ENCODE data around the gene RELB.

RELB gene

DNA sequence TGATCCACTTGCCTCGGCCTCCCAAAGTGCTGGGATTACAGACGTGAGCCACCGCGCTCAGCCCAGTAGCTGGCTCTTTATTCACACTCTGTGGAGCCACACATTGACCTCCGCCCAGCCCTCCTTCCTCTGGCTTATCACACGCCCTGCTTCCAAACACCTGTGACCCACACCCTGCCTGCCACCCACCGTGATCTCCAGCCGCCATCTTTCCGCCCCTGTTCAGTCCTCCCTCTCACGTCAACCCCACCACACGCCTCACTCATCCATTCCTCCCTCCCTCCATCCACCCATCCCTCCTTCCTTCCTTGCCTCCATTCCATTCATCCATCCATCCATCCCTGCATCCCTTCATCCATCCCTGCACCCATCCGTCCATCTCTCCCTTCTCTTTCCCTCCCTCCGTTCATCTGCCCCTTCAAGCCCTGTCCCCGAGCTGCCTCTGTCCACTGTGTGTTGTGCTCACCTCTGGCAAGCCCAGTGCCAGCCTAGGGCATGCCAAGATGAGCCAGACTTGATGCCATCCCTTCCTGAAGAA, 57.4 kb downstream of the RELB start:
- DNase-seq (ENCODE audit: low read depth in 3 of 3, low spot score in 1 of 3) = no peak

GRCh38 chr19:45059258-45059965, 58.1 kb downstream of the RELB start:
- peak; percentile 62 to 77 (median 70) for DNase-seq (ENCODE audit: low read depth in 3 of 3, low spot score in 1 of 3)

GRCh38 chr19:45061965-45062364, 60.7 kb downstream of the RELB start:
- DNase-seq (ENCODE audit: low read depth in 3 of 3, low spot score in 1 of 3) = no peak

- DNase-seq (ENCODE audit: low read depth in 3 of 3, low spot score in 1 of 3) = no peak
Observed at GRCh38 chr19:45063851-45064801, 62.9 kb downstream of the RELB start.

- no peak for DNase-seq (ENCODE audit: low read depth in 3 of 3, low spot score in 1 of 3)
Observed at GRCh38 chr19:45066921-45067661, 65.8 kb downstream of the RELB start.

DNA sequence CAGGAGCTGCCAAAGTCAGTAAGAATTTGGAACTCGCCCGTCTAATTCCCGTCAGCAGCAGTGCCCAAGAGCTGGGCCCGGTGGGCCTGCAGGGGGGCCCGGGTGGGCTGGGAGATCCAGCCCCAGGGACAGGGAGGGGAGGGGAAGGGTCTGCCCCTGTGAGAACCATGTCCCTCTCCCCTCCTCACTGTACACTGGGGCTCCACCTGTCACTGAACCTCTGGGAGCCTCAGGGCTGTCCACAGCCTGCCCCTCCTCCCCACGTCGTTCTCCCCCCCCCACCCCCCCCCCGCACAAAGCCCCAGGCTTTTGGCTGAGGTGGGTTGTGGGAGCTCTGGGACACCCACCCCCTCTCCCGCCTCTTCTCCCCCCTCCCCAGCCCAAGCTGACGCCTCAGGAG, 66.8 kb downstream of the RELB start:
- DNase-seq (ENCODE audit: low read depth in 3 of 3, low spot score in 1 of 3) = no peak

GRCh38 chr19:45069056-45069455, 67.8 kb downstream of the RELB start:
- DNase-seq (ENCODE audit: low read depth in 3 of 3, low spot score in 1 of 3) = no peak

GRCh38 chr19:45070214-45070613, 69.0 kb downstream of the RELB start:
- DNase-seq (ENCODE audit: low read depth in 3 of 3, low spot score in 1 of 3) = no peak

- no peak for DNase-seq (ENCODE audit: low read depth in 3 of 3, low spot score in 1 of 3)
Observed at GRCh38 chr19:45070861-45071544, 69.7 kb downstream of the RELB start.

DNA sequence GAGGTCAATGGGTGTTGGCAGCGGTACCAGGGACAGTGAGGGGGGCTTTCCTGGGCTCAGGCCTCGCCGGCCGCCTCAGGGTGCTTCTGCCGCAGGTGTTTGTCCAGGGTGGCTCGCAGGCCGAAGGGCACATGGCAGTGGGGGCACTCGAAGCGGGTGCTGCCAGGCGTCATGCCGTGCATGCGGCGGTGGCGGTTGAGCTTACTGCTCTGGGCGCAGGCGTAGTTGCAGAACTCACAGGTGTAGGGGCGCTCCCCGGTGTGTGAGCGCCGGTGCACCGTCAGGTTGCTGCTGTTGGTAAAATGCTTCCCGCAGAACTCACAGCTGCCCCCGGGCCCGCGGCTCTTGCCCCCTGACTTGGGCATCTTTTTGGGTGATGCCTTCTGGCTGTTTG, 70.3 kb downstream of the RELB start:
- DNase-seq (ENCODE audit: low read depth in 3 of 3, low spot score in 1 of 3) = no peak

DNA sequence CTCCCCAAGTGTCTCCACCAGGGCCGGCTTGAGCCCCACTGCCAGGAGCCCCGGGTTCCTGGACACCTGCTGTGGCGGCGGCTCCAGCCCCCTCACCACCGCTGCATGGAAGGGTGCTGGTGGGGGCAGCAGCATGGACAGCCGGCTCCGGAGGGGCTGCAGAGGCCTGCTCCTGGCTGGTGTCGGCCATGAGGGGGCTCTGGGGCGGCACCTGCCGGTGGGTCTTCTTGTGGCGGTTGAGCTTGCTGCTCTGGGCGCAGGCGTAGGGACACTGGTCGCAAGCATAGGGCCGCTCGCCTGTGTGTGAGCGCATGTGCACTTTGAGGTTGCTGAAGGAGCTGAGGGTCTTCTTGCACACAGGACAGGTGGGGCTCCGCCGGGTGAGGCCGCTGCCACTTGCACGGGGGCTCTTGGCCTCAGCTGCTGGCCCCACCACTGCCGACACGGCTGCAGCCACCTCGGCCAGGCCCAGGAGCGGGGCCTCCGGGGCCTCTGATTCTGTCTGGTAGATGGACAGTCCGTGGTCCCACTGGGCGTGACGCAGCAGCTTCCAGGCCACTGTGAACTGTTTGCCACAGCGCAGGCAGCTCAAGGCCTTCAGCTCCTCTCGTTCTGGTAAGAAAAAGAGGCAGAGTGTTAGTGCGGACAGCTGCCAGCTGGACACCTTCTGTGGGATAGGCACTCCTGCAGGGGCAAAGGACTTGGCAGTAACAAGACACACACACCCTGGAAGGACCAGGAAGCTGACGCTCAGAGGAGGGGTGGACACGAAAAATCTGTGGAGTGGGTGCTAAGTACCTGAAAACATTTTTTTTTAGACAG, 70.9 kb downstream of the RELB start:
- DNase-seq (ENCODE audit: low read depth in 3 of 3, low spot score in 1 of 3) = no peak

- DNase-seq (ENCODE audit: low read depth in 3 of 3, low spot score in 1 of 3) = no peak
Observed at GRCh38 chr19:45074744-45075300, 73.6 kb downstream of the RELB start.

DNA sequence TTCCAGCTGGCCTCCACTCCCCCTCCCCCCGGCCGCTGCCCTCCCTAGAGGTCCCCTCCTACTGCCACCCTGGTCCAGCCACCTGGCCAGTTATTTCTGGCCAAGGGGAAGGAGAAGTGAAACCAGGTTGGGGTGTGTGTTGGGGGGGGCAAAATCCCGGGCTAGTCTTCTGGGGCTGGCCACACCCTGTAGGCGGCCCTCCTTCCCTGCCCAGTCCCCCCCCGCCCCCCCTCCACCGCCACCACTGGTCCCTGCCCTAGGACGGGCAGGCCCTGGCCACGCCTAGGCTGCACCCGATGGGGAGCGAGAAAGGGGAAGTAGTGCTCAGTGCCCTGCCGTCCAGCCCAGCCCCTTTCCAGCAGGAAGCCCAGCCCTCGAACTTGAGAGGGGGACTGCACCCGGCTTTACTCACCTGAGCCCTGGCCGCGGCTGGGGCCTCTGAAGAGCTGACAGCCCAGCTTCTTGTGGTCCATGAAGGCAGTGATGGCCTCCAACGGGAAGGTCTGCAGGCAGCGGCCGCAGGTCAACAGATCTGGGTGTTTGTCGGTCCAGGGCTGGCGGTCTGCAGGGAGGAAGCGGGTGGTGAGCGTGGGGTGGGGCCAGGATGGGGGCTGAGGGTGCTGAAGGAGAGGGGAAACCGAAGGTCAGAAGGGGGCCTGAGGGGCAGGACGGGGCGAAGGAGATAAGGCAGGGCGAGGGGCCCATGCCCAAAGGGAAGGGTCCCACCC, 74.2 kb downstream of the RELB start:
- DNase-seq (ENCODE audit: low read depth in 3 of 3, low spot score in 1 of 3) = no peak

DNA sequence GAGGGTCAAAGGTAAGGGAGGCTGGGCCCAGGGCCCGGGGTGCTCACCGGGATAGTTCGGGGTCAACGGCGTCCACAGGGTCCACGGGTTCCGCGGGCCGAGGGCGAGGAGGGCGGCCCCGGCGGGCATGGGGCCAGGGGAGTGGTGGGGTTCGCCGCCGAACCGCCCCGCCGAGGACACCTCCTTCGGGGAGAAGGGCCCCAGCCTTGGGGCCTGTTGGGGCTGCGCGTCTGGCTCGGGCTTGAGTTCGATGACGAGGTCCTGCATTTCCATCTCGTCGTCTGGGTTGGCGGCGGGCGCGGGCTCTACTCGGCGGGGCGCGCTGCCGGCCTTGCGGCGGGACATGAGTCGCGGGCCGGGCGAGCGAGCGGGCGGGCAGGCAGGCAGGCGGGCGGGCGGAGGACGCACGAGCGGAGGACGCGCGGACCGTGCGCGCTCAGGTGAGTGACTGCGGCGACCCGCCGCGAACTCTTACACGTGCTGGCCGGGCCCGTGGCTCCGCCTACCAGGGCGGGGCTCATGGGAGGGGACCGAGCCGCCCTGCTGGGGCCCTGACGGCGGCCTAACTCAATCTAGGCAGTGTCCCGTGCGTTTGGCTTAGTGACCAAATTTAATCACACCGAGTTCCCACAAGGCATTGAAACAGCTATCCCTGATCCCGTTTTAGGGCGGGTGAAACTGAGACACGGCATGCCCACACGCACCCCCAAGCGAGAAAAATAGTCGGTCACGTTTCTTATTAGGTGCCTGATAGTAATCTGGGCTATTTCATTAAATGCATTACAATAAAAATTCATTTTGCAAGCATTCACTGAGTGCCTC, 75.0 kb downstream of the RELB start, which contains the start of gene ZNF296:
Gene ZNF296 (minus strand): TSS at position 450 of the 822 bp plus-strand sequence. CDS start 105 bp downstream, at position 345.
- DNase-seq (ENCODE audit: low read depth in 3 of 3, low spot score in 1 of 3) = peak; percentile 33 to 67 (median 42)

GRCh38 chr19:45076851-45077730, 75.8 kb downstream of the RELB start:
- DNase-seq (ENCODE audit: low read depth in 3 of 3, low spot score in 1 of 3) = no peak

DNA sequence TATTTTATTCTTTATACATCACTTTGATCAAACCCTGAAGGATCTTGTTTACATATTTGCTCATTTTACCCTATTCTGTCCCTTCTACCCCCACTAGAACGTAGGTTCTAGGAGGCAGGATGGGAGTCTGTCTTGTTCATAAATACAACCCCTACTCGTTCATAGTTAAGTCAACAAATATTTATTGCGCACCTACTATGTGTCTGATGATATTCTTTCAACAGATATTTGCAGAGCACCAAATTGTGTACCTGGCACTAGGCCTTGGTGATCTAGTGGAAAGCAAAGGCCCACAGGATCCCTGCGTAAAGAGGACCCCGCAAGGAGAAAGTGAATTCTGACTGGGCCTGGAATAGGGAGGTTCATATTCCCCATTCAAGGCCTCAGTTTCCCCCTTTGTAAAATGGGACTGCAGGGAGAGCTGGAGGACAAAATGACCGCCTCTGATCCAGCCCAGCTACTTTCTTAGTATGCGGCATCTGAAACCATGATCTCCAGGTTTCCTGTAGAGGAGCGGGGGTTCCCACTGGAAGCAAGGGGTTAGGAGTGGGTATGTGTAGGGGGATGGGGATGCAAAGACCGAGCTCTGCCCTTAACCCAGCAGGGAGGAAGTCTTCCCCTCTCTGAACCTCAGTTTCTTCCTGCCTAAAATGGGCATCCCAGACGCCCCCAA, 77.3 kb downstream of the RELB start:
- no peak for DNase-seq (ENCODE audit: low read depth in 3 of 3, low spot score in 1 of 3)

All from stimulated activated CD4-positive, alpha-beta T cell treated with anti-CD3 and anti-CD28 coated beads, TNF-alpha, amount 100 ng/mL, for 1 hour (primary cell).